NCI-H1092 (cell line): ENCODE measurements around the gene COX6B2.

ENCODE experiments used
- DNase-seq: peaks from one replicate; lab custom pipeline; 2025; lab: John Stamatoyannopoulos, UW

Gene COX6B2

GRCh38 chr19:55312621-55313512, 41.7 kb downstream of the COX6B2 start:
- no peak for DNase-seq

GRCh38 chr19:55311797-55312196, 42.7 kb downstream of the COX6B2 start:
- no peak for DNase-seq

- DNase-seq = no peak
Measured at GRCh38 chr19:55311397-55311796, 43.1 kb downstream of the COX6B2 start.

GRCh38 chr19:55310498-55310897, 44.0 kb downstream of the COX6B2 start:
- DNase-seq = no peak

- no peak for DNase-seq
Measured at GRCh38 chr19:55309448-55309847, 45.1 kb downstream of the COX6B2 start.

- no peak for DNase-seq
Measured at GRCh38 chr19:55308281-55308680, 46.2 kb downstream of the COX6B2 start.

- DNase-seq = no peak
Measured at GRCh38 chr19:55306712-55307111, 47.8 kb downstream of the COX6B2 start.

GRCh38 chr19:55305983-55306562, 48.4 kb downstream of the COX6B2 start:
- DNase-seq = no peak

- DNase-seq = peak; percentile 11
Measured at GRCh38 chr19:55305491-55305890, 49.0 kb downstream of the COX6B2 start.

- no peak for DNase-seq
Measured at GRCh38 chr19:55304980-55305379, 49.5 kb downstream of the COX6B2 start.

- no peak for DNase-seq
Measured at GRCh38 chr19:55304279-55304978, 50.1 kb downstream of the COX6B2 start.

- DNase-seq = no peak
Measured at GRCh38 chr19:55303477-55303876, 51.0 kb downstream of the COX6B2 start.

GRCh38 chr19:55302318-55302703, 52.2 kb downstream of the COX6B2 start:
- no peak for DNase-seq

- peak; percentile 65 for DNase-seq
Measured at GRCh38 chr19:55301459-55302317, 52.8 kb downstream of the COX6B2 start.

- no peak for DNase-seq
Measured at GRCh38 chr19:55300886-55301458, 53.5 kb downstream of the COX6B2 start.

GRCh38 chr19:55299991-55300390, 54.5 kb downstream of the COX6B2 start:
- no peak for DNase-seq
